Kidney (tissue), 14 donors: ENCODE results near the gene SLC7A7. TPM values are rescaled to one million over a fixed set of nuclear protein-coding genes. Genes with fewer than 3 reads are reported as not detected.
"Not testable (repeated sequence)": the region's sequence is repeated elsewhere in the genome, so short reads cannot be mapped to it uniquely, and the experiment has no call there.

Experiments used
- DNase-seq, 5 donors: peaks; one replicate each; pipeline ENCODE4 v3.0.0-alpha.2; 2013 to 2020
- FAIRE-seq: peaks from 2 replicates; lab custom pipeline; 2012; peaks lifted over from hg19 to GRCh38; lab: Jason Lieb, UNC
- H3K27ac ChIP-seq, 2 donors: one replicate each; pipeline ENCODE4 v1.7.0; 2013; ENCODE audit warnings: low read depth in 2 of 2, low read length in 2 of 2, inconsistent platforms in 1 of 2
- H3K27me3 ChIP-seq: one replicate; pipeline ENCODE4 v1.7.1; 2013; ENCODE audit warnings: low read length, inconsistent platforms; ENCODE audit not compliant: control insufficient read depth, insufficient read depth
- H3K36me3 ChIP-seq, 3 donors: one replicate each; pipeline versions ENCODE4 v1.7.0 to v1.7.1; 2013; ENCODE audit warnings: low read length in 3 of 3, control low read depth in 1 of 3, inconsistent platforms in 1 of 3; ENCODE audit not compliant: insufficient read depth in 3 of 3, control insufficient read depth in 2 of 3
- H3K4me1 ChIP-seq, 3 donors: one replicate each; pipeline versions ENCODE4 v1.7.0 to v1.7.1; 2013; ENCODE audit warnings: low read length in 3 of 3, inconsistent platforms in 1 of 3, low read depth in 1 of 3; ENCODE audit not compliant: control insufficient read depth in 2 of 3, insufficient read depth in 2 of 3
- H3K4me3 ChIP-seq, 3 donors: one replicate each; pipeline versions ENCODE4 v1.7.0 to v1.8.1; 2013; ENCODE audit warnings: low read length in 3 of 3, control low read depth in 1 of 3, inconsistent platforms in 1 of 3
- H3K9ac ChIP-seq, 3 donors: one replicate each; pipeline versions ENCODE4 v1.7.0 to v1.7.1; 2013; ENCODE audit warnings: low read length in 3 of 3, control low read depth in 1 of 3, inconsistent platforms in 1 of 3
- H3K9me3 ChIP-seq, 3 donors: one replicate each; pipeline versions ENCODE4 v1.7.0 to v1.7.1; 2013; ENCODE audit warnings: low read length in 3 of 3, control low read depth in 1 of 3, inconsistent platforms in 1 of 3; ENCODE audit not compliant: control insufficient read depth in 2 of 3, insufficient read depth in 1 of 3
- intact Hi-C: fragments of 100-400 bp; cut with DNase I; formaldehyde crosslinking; loops from one replicate; pipeline ENCODE4 v1.11.1; 2022
- polyA plus RNA-seq: library from polyadenylated mRNA; stranded (reverse); fragments of 350-450 nt; fragmentation: Illumina TruSeq; extraction: RNeasy Lipid Tissue Mini Kit (QIAGEN cat#74804); gene quantifications from one replicate; pipeline ENCODE4 v1.2.3, GENCODE V29; 2014; ENCODE audit warnings: low read depth, low replicate concordance; ENCODE audit not compliant: insufficient read depth
- total RNA-seq: library from RNA; stranded (reverse); fragmentation: NEBNext Ultra II Directional; extraction: Animal tissue kit (Norgen Biotek cat#: 25700); gene quantifications from one replicate; pipeline ENCODE4 v1.2.1, GENCODE V29; 2021
- TF ChIP-seq, protein P1 (sequence below): IDR thresholded peaks from 3 replicates; pipeline ENCODE4 v1.5.1; 2012; ENCODE audit warnings: mild to moderate bottlenecking, moderate library complexity, borderline replicate concordance; ENCODE audit not compliant: insufficient read depth; ENCODE audit errors: extremely low read depth
- donor health status: control.
- donor health status: control.
- donor health status: control.
- donor health status: control.
- donor health status: control.
- donor health status: DM: yes; HTN: yes; CAD: no.
- donor health status: Normal renal cell carcinoma (clear cell type).

SLC7A7 gene
- total and polyA plus RNA-seq, 2 donors from 2014 or later = 26.6 to 235 TPM

GRCh38 chr14:22735096-22735495 is 80.1 kb downstream of the SLC7A7 start:
- Histone ChIP-seq H3K9ac (no peak overlapping the region), H3K4me1 (no peaks in the 10 kb centered on the region), H3K27ac (no peak overlapping the region), H3K27me3 (no peaks in the 10 kb centered on the region), H3K36me3 (no peaks in the 10 kb centered on the region), H3K9me3 (no peaks in the 10 kb centered on the region), H3K4me3 (no peak overlapping the region)
- DNase-seq (no peak), FAIRE-seq (no peak)
- intact Hi-C loops = no loop called here
- TF ChIP-seq, protein P1, sequence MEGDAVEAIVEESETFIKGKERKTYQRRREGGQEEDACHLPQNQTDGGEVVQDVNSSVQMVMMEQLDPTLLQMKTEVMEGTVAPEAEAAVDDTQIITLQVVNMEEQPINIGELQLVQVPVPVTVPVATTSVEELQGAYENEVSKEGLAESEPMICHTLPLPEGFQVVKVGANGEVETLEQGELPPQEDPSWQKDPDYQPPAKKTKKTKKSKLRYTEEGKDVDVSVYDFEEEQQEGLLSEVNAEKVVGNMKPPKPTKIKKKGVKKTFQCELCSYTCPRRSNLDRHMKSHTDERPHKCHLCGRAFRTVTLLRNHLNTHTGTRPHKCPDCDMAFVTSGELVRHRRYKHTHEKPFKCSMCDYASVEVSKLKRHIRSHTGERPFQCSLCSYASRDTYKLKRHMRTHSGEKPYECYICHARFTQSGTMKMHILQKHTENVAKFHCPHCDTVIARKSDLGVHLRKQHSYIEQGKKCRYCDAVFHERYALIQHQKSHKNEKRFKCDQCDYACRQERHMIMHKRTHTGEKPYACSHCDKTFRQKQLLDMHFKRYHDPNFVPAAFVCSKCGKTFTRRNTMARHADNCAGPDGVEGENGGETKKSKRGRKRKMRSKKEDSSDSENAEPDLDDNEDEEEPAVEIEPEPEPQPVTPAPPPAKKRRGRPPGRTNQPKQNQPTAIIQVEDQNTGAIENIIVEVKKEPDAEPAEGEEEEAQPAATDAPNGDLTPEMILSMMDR = no peak

GRCh38 chr14:22733829-22734228 is 81.4 kb downstream of the SLC7A7 start:
- H3K27me3 ChIP-seq = no peaks in the 10 kb centered on the region
- no peak for DNase-seq
- FAIRE-seq = no peak
- TF ChIP-seq, protein P1 = no peak
- no peak overlapping the region for H3K4me3 ChIP-seq
- no peaks in the 10 kb centered on the region for H3K4me1 ChIP-seq
- no peaks in the 10 kb centered on the region for H3K9me3 ChIP-seq
- intact Hi-C loops = no loop called here
- H3K27ac ChIP-seq = no peak overlapping the region
- H3K36me3 ChIP-seq = no peaks in the 10 kb centered on the region
- H3K9ac ChIP-seq = no peak overlapping the region

GRCh38 chr14:22732062-22732461 is 83.2 kb downstream of the SLC7A7 start:
- H3K27ac ChIP-seq, H3K9me3 ChIP-seq, H3K4me3 ChIP-seq, intact Hi-C loops, DNase-seq, FAIRE-seq, H3K36me3 ChIP-seq, H3K9ac ChIP-seq, H3K27me3 ChIP-seq, H3K4me1 ChIP-seq: not testable (repeated sequence)

DNA sequence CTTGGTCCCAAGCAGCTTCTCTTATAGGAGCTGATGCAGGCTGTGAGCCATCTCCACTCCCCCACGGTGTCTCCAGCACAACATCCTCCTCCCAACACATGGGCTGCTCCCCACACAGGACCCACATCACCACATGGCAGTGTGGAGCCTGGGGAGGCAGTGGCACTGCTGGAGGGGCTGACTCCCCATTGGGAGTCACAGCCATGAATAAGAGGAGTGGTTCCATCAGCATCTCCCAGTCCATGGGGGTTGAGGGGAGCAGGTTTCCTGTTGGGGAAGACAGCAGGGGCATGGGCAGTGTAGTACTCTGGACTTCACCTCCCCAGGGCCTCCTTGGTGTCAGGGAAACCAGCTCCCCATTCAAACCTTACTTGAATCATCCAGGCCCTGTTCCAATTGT is 89.2 kb downstream of the SLC7A7 start:
- no peak overlapping the region for H3K27ac ChIP-seq
- TF ChIP-seq, protein P1 = no peak
- FAIRE-seq = no peak

GRCh38 chr14:22725374-22725773 is 89.9 kb downstream of the SLC7A7 start:
- H3K4me1 ChIP-seq, H3K27ac ChIP-seq, H3K4me3 ChIP-seq, FAIRE-seq, H3K9me3 ChIP-seq, intact Hi-C loops, H3K36me3 ChIP-seq, H3K27me3 ChIP-seq, DNase-seq, H3K9ac ChIP-seq: not testable (repeated sequence)

More for the DNA sequence above, 89.2 kb downstream of the SLC7A7 start:
- Histone ChIP-seq H3K4me3 (no peak overlapping the region), H3K27me3 (no peaks in the 10 kb centered on the region), H3K36me3 (no peaks in the 10 kb centered on the region), H3K9me3 (no peaks in the 10 kb centered on the region), H3K4me1 (no peaks in the 10 kb centered on the region), H3K9ac (no peak overlapping the region)
- DNase-seq = no peak
- intact Hi-C loops = no loop called here

GRCh38 chr14:22724847-22725246 is 90.4 kb downstream of the SLC7A7 start:
- H3K4me1 ChIP-seq, H3K36me3 ChIP-seq, H3K27ac ChIP-seq, H3K4me3 ChIP-seq, intact Hi-C loops, DNase-seq, H3K27me3 ChIP-seq, H3K9ac ChIP-seq, FAIRE-seq, H3K9me3 ChIP-seq: not testable (repeated sequence)
